Superior temporal gyrus (tissue), 1 donor: ENCODE measurements around the gene EFHD2.
"Not testable (repeated sequence)": the region's sequence is repeated elsewhere in the genome, so short reads cannot be mapped to it uniquely, and the experiment has no call there.

ENCODE experiments used
- DNase-seq: peaks from one replicate; pipeline ENCODE4 v3.0.0-alpha.2; 2016; ENCODE audit errors: extremely low spot score

EFHD2 gene

GRCh38 chr1:15412175-15412800 is 2.6 kb downstream of the EFHD2 start:
- no peak for DNase-seq

GRCh38 chr1:15412843-15413242 is 3.2 kb downstream of the EFHD2 start:
- no peak for DNase-seq

GRCh38 chr1:15413563-15414444 is 4.1 kb downstream of the EFHD2 start:
- DNase-seq, result no peak

GRCh38 chr1:15414445-15414983 is 4.8 kb downstream of the EFHD2 start:
- DNase-seq, result no peak

GRCh38 chr1:15417059-15417934 is 7.6 kb downstream of the EFHD2 start:
- DNase-seq, result no peak

- no peak for DNase-seq
Observed at GRCh38 chr1:15418806-15419515, 9.3 kb downstream of the EFHD2 start.

GRCh38 chr1:15420853-15421465 is 11.3 kb downstream of the EFHD2 start:
- no peak for DNase-seq

GRCh38 chr1:15422871-15423270 is 13.2 kb downstream of the EFHD2 start:
- DNase-seq, result no peak

- DNase-seq, result no peak
Observed at GRCh38 chr1:15423355-15424077, 13.8 kb downstream of the EFHD2 start.

- no peak for DNase-seq
Observed at GRCh38 chr1:15424146-15424667, 14.5 kb downstream of the EFHD2 start.

- no peak for DNase-seq
Observed at GRCh38 chr1:15424981-15425380, 15.3 kb downstream of the EFHD2 start.

GRCh38 chr1:15425521-15425920 is 15.8 kb downstream of the EFHD2 start:
- no peak for DNase-seq

GRCh38 chr1:15425958-15426357 is 16.3 kb downstream of the EFHD2 start:
- DNase-seq, result no peak

- no peak for DNase-seq
Observed at GRCh38 chr1:15426492-15427279, 17.0 kb downstream of the EFHD2 start.

- DNase-seq, result no peak
Observed at GRCh38 chr1:15427280-15427666, 17.6 kb downstream of the EFHD2 start.

- DNase-seq, result not testable (repeated sequence)
Observed at GRCh38 chr1:15428252-15428651, 18.6 kb downstream of the EFHD2 start.

- no peak for DNase-seq
Observed at GRCh38 chr1:15428815-15429435, 19.2 kb downstream of the EFHD2 start.

- no peak for DNase-seq
Observed at GRCh38 chr1:15429701-15430149, 20.0 kb downstream of the EFHD2 start.
